Type B pancreatic cell (in vitro differentiated cells): ENCODE data around the gene ITPR2. TPM values are rescaled to one million over a fixed set of nuclear protein-coding genes. Genes with fewer than 3 reads are reported as not detected.
"Not testable (repeated sequence)": the region's sequence is repeated elsewhere in the genome, so short reads cannot be mapped to it uniquely, and the experiment has no call there.

Experiments used
- DNase-seq: peaks from one replicate; pipeline ENCODE4 v3.0.0; 2021; ENCODE audit warnings: mixed read lengths; ENCODE audit not compliant: unreplicated experiment; ENCODE audit errors: extremely low spot score
- H3K27ac Mint-ChIP-seq: 2 replicates; pipeline ENCODE4 v1.8.0; 2021; ENCODE audit warnings: mild to moderate bottlenecking, mixed read lengths
- H3K27me3 Mint-ChIP-seq: 2 replicates; pipeline ENCODE4 v1.8.0; 2021; ENCODE audit warnings: mixed read lengths
- H3K36me3 Mint-ChIP-seq: 2 replicates; pipeline ENCODE4 v1.8.0; 2021; ENCODE audit warnings: mixed read lengths
- H3K4me1 Mint-ChIP-seq: one replicate; pipeline ENCODE4 v1.8.0; 2021; ENCODE audit warnings: mixed read lengths; ENCODE audit not compliant: unreplicated experiment
- H3K4me3 Mint-ChIP-seq: 2 replicates; pipeline ENCODE4 v1.8.0; 2021; ENCODE audit warnings: mild to moderate bottlenecking, mixed read lengths
- H3K9me3 Mint-ChIP-seq: 2 replicates; pipeline ENCODE4 v1.8.0; 2021; ENCODE audit warnings: mixed read lengths
- total RNA-seq: library from RNA; stranded (reverse); gene quantifications from 2 replicates; pipeline ENCODE4 v1.2.1, GENCODE V29; 2021; ENCODE audit warnings: low replicate concordance
- TF ChIP-seq, protein P1 (sequence below): fragments of 200-600 bp; sonication (generic); conservative IDR thresholded peaks from 2 replicates; pipeline ENCODE4 v1.5.0; 2021; ENCODE audit warnings: antibody characterized with exemption, mild to moderate bottlenecking

The ITPR2 gene
- total RNA-seq, 1 donor from 2014 or later = 33.7 TPM

DNA sequence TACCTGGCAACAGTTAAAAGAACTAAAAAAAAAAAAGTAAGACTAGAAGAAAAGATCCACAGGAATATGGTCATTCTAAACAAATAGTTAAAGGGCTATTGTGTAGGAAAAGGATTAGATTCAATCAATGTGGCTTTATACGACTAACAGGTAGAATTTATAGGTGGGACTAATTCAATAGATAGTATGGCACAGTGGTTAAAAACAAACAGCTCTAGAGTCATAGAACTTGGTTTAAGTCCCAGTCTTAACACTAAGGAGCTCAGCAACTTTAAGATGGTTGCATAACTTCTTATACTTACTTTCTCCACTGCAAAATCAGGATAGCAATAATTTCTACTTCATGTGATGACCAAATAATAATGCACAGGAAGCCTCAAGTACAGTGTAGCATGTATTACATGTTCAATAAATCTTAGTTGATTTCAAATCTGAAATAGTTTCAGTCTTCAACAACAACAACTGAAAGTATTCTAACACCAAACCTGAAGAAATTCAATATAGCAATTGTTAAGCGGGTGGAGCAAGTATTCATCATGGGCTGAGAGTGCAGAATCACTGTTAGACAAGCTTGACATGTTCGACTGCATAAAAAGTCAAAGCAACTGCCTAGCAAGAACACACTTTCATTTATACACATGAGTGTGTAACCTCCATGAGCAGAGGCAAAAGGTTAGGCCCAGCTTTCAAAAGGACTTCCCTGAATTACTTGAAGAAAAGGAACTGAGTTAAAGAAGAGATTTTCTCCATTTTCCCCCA is 50.4 kb downstream of the ITPR2 start:
- Mint-ChIP-seq H3K27me3 (no peaks in the 10 kb centered on the region), H3K4me1 (peaks cover 6% of the 10 kb centered on the region), H3K4me3 (no peak overlapping the region), H3K36me3 (peaks cover 57% of the 10 kb centered on the region), H3K27ac (peak overlapping the region; percentile 30), H3K9me3 (peaks cover 16% of the 10 kb centered on the region)
- DNase-seq = no peak
- TF ChIP-seq, protein P1, sequence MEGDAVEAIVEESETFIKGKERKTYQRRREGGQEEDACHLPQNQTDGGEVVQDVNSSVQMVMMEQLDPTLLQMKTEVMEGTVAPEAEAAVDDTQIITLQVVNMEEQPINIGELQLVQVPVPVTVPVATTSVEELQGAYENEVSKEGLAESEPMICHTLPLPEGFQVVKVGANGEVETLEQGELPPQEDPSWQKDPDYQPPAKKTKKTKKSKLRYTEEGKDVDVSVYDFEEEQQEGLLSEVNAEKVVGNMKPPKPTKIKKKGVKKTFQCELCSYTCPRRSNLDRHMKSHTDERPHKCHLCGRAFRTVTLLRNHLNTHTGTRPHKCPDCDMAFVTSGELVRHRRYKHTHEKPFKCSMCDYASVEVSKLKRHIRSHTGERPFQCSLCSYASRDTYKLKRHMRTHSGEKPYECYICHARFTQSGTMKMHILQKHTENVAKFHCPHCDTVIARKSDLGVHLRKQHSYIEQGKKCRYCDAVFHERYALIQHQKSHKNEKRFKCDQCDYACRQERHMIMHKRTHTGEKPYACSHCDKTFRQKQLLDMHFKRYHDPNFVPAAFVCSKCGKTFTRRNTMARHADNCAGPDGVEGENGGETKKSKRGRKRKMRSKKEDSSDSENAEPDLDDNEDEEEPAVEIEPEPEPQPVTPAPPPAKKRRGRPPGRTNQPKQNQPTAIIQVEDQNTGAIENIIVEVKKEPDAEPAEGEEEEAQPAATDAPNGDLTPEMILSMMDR = no peak

DNA sequence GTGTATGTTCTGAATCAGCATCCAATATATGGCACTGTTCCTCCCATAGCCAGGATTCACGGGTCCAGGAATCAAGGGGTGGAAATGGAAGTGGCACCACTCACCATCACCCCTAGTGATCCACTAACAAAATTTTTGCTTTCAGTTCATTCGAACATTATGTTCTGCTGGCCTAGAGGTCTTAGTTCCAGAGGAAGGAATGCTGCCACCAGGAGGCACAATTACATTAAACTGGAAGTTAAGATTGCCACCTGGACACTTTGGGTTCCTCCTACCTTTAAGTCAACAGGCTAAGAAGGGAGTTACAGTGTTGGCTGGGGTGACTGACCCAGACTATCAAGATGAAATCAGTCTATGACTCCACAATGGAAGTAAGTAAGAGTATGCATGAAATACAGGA is 52.3 kb downstream of the ITPR2 start:
- not testable (repeated sequence) for H3K4me3 Mint-ChIP-seq, DNase-seq, H3K4me1 Mint-ChIP-seq, H3K27me3 Mint-ChIP-seq, H3K27ac Mint-ChIP-seq
- H3K36me3 Mint-ChIP-seq = peaks cover 68% of the 10 kb centered on the region
- peaks cover 20% of the 10 kb centered on the region for H3K9me3 Mint-ChIP-seq

DNA sequence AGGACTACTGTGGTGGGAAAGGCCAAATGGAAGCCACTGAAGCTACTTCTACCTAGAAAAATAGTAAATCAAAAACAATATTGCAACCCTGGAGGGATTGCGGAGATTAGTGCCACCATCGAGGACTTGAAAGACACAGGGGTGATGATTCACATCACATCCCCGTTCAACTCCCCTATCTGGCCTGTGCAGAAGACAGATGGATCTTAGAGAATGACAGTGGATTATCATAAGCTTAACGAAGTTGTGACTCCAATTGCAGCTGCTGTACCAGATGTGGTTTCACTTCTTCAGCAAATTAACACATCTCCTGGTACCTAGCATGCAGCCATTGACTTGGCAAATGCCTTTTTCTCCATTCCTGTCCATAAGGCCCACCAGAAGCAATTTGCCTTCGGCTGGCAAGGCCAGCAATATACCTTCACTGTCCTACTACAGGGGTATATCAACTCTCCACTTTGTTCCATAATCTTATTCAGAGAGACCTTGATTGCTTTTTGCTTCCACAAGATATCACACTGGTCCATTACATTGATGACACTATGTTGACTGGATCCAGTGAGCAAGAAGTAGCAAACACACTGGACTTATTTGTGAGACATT is 54.7 kb downstream of the ITPR2 start:
- not testable (repeated sequence) for H3K27me3 Mint-ChIP-seq, H3K27ac Mint-ChIP-seq, H3K4me3 Mint-ChIP-seq, H3K4me1 Mint-ChIP-seq, DNase-seq
- H3K9me3 Mint-ChIP-seq = peaks cover 21% of the 10 kb centered on the region
- H3K36me3 Mint-ChIP-seq = peaks cover 72% of the 10 kb centered on the region

DNA sequence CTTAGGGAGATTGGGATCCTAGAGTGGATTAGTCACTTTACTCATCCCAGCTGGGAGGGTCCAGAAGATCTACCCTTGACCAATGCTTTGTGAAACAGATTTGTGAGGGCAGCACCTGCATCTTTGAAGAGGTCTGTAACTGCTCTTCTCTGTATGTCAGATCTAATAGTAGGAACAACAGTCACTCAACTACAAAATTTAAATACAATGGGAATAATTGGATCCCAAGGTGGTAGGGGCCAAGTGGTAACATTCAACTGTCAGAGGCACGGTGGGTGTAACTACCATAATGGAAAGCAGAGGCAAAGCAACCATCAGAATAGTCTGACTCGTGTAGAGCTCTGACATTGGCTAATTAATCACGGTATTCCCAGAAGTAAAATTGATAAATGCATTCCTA is 55.8 kb downstream of the ITPR2 start:
- no peaks in the 10 kb centered on the region for H3K27me3 Mint-ChIP-seq
- TF ChIP-seq, protein P1 = no peak
- H3K4me3 Mint-ChIP-seq = no peak overlapping the region
- peaks cover 65% of the 10 kb centered on the region for H3K36me3 Mint-ChIP-seq
- no peaks in the 10 kb centered on the region for H3K4me1 Mint-ChIP-seq
- peaks cover 21% of the 10 kb centered on the region for H3K9me3 Mint-ChIP-seq
- H3K27ac Mint-ChIP-seq = no peak overlapping the region
- DNase-seq = no peak

DNA sequence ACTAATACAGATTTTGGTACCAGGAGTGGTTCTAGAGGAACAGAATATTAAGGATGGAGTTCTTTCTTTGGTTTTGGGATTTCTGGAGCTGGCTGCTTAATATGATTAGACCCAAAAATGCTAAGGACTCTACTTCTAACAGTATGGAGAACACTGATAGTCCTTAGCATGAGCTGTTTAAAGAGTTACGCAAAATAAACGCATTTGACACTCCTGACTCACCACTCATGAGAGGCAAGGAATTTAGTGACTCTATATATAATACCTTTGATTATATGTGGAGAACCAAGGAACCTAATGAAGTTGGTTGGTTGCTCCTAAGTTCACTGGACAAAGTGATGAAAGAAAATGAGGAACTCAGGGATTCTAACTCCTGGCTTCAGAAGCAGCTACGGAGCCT is 57.0 kb downstream of the ITPR2 start:
- not testable (repeated sequence) for H3K27ac Mint-ChIP-seq, H3K27me3 Mint-ChIP-seq, H3K4me3 Mint-ChIP-seq, H3K4me1 Mint-ChIP-seq, DNase-seq
- peaks cover 21% of the 10 kb centered on the region for H3K9me3 Mint-ChIP-seq
- peaks cover 56% of the 10 kb centered on the region for H3K36me3 Mint-ChIP-seq

DNA sequence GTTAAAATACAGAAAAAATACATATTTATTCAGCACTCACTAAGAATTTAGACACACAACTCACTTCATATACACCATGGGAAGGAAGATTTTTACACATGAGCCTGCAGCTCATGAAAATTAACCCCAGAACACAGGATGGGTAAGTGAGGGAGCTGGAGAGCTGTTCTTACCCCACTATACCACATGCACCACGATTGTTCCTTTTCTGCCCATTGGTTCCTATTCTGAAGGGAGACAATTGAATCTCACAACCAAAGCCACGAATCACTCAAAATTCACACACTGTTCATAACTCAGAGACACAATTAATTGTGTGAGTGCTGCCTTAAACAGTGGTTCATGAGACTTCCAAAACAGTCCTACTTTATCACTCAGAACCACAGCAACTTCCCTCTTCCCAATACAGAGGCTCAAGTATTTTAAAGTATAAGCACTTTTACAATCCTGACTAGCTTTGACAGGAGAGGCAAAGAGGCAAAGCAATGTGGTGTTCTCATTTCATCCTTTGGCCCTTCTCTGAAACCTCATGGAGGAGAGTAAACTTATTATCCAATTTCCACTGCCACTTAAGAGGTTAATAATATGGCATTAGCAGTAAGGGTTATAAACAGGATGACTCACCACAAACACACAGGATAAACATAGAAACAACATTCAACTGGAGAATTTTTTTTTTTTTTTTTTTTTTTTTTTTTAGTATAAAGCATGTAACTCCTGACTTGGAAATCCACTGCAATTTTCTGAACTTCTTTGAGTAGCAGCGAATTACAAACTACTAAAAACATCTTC is 59.5 kb downstream of the ITPR2 start:
- H3K4me3 Mint-ChIP-seq = no peak overlapping the region
- peaks cover 3% of the 10 kb centered on the region for H3K4me1 Mint-ChIP-seq
- H3K36me3 Mint-ChIP-seq = peaks cover 42% of the 10 kb centered on the region
- H3K27ac Mint-ChIP-seq = no peak overlapping the region
- no peak for DNase-seq
- no peaks in the 10 kb centered on the region for H3K27me3 Mint-ChIP-seq
- TF ChIP-seq, protein P1 = no peak
- H3K9me3 Mint-ChIP-seq = peaks cover 13% of the 10 kb centered on the region

DNA sequence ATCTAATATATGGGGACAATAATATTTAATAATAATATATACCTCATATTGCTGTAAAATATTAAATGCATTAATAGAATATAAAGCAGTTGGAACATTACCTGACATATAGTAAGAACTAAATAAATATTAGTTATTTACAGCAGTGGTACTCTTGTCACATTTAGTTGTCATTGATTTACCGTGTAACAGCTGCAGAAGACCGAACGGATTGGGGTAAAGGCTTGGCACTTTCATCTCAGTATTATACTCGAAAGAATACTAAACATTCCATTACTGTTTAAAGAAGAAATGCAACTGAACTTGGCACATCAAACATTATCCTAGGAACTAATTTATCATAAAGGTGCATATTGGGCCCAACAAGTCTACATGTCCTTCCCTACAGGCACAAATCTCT is 61.1 kb downstream of the ITPR2 start:
- H3K27ac Mint-ChIP-seq = no peak overlapping the region
- peaks cover 11% of the 10 kb centered on the region for H3K9me3 Mint-ChIP-seq

More for the DNA sequence above, 61.1 kb downstream of the ITPR2 start:
- H3K4me1 Mint-ChIP-seq = peaks cover 3% of the 10 kb centered on the region
- peaks cover 35% of the 10 kb centered on the region for H3K36me3 Mint-ChIP-seq
- no peaks in the 10 kb centered on the region for H3K27me3 Mint-ChIP-seq
- TF ChIP-seq, protein P1 = no peak
- H3K4me3 Mint-ChIP-seq = no peak overlapping the region
- no peak for DNase-seq
